HG03103 (cell line): ENCODE data around the gene DPYSL5.

Source experiments
- ATAC-seq: cut with Tn5 transposase; IDR thresholded peaks from one replicate; pipeline ENCODE4 v1.9.1; 2021; ENCODE audit warnings: low read depth; ENCODE audit not compliant: unreplicated experiment

DPYSL5 gene

DNA sequence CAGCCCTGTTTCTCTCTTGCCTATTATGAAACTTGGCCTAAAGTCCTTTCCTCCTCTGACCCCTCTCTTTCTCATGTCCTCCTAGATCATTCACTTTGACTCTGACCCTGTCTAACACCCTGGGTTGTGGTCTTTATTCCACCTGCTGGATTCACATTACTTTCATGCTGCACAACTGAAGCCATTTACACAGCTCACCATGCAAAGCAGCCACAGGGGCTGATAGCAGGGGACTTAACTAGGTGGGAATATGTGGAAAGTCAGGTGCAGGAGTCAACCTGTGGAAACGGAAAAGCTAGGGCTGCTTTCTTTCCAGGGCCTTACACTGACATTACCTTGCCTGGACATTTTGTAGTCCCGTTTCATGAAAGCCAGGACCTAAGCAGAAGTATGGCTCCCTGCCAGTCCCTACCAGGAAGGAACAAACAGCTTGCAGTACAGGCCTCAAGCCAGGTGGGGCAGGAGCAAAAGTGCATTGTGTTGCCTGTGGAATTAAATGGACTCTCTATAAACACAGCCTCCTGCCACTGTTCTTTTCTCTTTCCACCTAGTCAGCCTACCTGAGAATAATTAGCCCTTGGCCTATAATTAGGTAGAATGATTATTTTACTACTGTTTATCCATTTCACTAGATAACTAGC, 134.3 kb downstream of the DPYSL5 start:
- no peak for ATAC-seq

DNA sequence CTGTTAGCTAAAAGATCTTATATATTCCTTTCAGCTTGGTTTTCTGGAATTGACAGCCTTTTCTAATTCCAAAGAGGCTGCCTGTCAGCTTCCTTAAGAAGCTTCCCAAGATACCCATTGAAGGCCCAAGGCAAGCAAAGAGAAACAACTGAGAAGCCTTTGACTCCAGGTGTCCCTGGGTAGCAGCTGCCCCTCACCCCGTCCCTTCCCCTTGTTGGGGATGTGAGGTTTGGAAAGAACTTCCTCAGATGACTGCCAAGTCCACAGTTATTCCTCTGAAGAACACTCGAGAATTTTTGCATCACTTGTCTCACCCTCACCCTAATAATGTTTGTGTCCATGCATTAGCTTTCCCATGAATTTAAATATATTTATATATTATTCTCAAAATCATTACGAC, 135.8 kb downstream of the DPYSL5 start:
- ATAC-seq: no peak

DNA sequence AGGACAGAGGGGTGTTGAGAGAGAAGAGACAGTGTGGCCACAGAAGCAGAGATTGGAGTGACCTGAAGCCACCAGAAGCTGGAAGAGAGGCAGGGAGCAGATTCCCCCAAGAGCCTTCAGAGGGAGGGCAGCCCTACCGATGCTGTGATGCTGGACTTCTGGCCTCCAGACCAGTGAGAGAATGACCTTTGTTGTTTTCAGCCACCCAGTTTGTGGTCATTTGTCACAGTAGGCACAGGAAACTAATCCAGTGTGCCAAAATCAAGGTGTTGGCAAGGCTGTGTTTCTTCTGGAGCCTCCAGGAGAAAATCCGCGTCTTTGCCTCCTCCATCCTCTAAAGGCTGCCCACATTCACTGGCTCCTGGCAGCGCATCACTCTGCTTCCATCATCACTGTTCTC, 137.9 kb downstream of the DPYSL5 start:
- ATAC-seq: no peak

DNA sequence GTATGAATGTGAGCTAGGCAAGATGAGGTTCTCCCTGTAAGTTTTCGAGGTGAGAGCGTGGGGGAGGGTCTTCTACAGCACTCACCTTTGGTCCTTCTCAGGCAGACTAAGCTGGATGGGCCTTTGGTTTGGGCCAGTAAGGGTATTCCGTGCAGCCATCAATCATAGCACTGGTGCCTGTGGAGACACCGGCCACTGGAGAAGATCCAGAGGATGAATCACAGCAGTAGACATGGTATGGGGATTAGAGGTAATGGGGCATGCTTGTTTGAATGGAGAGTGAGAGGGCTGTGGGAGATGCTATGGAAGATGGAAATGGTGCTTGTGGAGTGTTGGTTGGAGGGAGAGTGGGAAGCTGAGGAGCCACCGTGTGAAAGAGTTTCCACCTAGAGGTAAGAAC, 138.6 kb downstream of the DPYSL5 start:
- ATAC-seq: no peak

DNA sequence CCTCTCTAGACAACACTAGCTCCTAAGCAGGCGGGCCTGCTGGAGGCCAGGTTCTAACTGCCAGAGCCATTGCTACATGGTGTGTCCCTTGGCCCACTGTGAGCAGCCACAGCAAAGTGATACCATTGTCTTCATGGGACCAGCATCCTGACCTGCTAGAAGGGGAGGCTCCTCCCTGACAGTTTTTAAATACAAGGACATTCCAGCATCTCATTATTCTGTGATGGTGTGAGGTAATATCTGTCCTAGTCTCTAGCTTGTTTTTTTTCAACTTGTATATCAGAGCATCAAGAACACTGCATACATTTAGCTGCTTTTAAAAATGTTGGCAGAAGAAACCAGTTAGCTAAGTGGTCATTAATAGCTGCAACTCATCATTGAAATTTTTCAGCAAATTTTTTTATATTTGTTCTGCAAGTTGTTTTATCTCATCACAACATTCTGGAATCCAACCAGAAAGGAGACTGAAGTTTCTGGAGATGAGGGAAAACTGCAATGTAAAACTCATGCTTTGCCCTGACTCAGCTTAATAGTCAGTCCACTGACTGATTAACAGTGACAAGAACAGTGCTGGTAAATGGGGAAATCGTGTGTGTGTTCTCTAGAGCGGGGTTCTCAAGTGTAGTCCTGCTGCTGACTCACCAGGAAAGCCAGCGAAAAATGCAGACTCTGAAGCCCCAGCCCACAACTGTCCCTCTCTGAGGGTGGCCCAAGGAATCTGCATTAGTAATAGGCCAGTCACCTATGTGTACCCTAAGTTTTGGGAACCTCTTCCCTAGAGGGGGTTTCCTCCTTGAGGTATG, 140.3 kb downstream of the DPYSL5 start:
- ATAC-seq: no peak

DNA sequence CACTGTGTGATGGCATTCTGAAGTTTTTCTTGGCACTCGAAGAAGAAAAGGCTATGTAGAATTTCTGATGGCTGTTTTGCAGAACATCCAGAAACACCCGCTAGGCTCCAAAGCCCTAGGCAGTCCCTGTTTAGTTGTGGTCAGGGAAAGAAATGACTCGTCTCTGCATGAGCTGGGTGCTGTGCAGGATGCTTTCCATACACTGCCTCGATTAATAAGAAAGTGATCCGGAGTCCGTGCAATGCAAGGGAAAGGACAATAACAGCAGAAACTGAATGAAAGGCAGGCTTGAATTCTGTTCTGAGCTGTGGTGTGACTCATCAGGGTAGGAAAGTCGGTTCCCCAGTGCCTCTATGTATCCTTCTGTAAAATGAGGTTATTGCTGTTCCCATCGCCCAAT, 141.2 kb downstream of the DPYSL5 start:
- no peak for ATAC-seq

DNA sequence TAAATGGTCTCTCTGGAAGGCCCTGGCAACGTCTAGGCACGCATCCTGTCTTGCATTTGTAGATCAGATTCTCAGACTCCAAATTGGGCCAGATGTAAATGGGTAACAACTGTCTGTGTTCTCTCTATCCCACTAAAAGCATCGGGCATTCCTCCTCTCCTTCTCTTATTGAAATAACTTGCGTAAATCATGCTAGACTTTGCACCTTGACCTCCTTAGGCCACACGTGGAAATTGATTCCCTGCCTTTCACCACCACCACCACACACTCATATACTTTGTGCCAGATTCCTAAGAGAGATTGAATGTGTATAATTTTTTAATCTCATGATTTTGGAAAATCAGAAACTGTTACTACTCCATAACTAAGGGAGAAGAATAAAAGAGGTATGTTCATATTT, 143.8 kb downstream of the DPYSL5 start:
- no peak for ATAC-seq

DNA sequence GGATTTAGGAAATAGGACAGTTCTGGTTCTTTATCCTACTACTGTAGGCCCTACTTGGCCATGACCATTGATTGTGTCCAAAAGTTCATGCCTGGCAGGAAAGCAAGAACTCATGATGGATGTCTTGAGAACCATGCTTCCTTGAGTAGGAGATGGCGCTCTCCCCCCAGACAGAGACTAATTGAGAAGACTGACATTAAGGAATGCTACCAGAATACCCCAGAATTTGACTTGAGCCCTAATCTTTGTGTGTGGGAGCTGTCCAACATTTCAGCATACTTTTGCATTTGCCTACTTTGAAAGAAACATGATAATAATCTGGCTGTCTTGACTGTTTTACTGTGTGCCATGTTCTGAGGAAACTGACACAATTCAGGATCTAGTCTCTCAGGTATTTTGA, 145.8 kb downstream of the DPYSL5 start:
- ATAC-seq: no peak

DNA sequence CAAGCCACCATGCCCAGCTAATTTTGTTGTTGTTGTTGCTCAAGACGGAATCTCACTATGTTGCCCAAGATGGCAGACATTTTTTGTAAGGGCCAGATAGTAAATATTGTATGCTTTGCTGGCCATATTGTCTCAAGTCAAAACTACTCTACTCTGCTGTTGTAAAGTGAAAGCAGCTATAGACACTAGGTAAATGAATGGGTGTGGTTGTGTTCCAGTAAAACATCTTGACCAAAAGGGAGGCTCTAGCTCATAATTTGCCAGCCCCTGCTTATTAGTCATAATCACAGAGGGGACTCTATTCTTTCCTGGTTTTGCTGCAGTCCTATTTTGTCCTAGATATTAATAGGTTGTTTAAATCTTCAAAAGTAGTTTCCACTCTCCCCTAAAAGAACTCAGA, 147.1 kb downstream of the DPYSL5 start:
- no peak for ATAC-seq

DNA sequence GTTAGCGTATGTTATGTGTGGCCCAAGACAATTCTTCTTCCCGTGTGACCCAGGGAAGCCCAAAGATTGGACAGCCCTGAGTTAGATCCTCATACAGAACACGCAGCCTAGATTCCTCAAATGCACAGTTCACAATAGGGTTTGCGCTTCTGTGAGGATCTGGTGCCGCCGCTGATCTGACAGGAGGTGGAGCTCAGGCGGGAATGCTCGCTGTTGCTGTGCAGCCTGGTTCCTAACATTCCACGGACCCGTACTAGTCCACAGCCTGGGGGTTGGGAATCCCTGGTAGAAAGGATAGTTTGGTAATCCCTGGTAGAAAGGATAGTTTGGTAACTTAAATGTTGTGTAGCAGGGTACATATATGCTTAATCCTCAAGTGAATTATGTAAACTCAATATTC, 149.5 kb downstream of the DPYSL5 start:
- no peak for ATAC-seq

DNA sequence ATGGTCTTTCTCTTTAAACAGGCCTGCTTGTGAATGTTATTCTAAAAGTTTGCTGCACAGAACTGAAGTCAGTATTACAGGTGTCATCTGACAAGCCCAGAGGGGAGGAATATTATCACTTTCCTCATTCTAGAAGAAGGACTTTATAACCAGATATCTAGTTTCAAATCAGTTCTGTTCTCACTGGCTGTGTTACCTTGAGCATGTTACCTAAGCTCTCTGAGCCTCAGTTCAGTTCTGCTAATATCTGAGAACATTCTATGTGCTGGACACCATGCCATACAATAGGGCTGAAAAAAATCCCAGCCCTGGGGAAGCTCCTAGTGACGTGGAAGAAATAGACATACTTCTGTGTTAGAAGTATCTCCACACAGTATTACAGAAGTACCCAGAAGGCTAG, 150.4 kb downstream of the DPYSL5 start:
- no peak for ATAC-seq
